H1 (cell line): Measurements from ENCODE around the gene BFSP2. TPM values are rescaled to one million over a fixed set of nuclear protein-coding genes. Genes with fewer than 3 reads are reported as not detected.

Experiments used
- CTCF ChIA-PET: fragments of 300-600 bp; sonication (Branson Sonifier 250); formaldehyde crosslinking; loops from one replicate; lab custom pipeline; 2021; ENCODE audit not compliant: partially characterized antibody; lab: Charles Lee
- POLR2A ChIA-PET: fragments of 300-600 bp; sonication (Branson Sonifier 250); formaldehyde crosslinking; loops from one replicate; lab custom pipeline; 2021; ENCODE audit warnings: inconsistent platforms; ENCODE audit not compliant: partially characterized antibody; lab: Charles Lee
- DNase-seq, 2 experiments: peaks; one replicate each; pipeline versions ENCODE4 v3.0.0 to v3.0.0-alpha.2; 2010 to 2022; ENCODE audit warnings: low spot score in 2 of 2, low read depth in 1 of 2, mixed read lengths in 1 of 2
- FAIRE-seq: peaks from 2 replicates; lab custom pipeline; 2011; peaks lifted over from hg19 to GRCh38; lab: Jason Lieb, UNC
- H2AFZ ChIP-seq: 2 replicates; pipeline ENCODE4 v1.8.1; 2012; ENCODE audit warnings: low read length, inconsistent platforms
- H2AK5ac ChIP-seq: 2 replicates; pipeline ENCODE4 v1.6.1; 2013; ENCODE audit warnings: low read depth, low read length
- H2BK120ac ChIP-seq: replicated peaks from 2 replicates; pipeline ENCODE3; 2013; ENCODE audit warnings: low read depth, low read length, inconsistent platforms
- H2BK12ac ChIP-seq: 2 replicates; pipeline ENCODE4 v1.6.1; 2013; ENCODE audit warnings: low read depth, low read length
- H2BK15ac ChIP-seq: 2 replicates; pipeline ENCODE4 v1.6.1; 2013; ENCODE audit warnings: low read length
- H2BK20ac ChIP-seq: 2 replicates; pipeline ENCODE4 v1.6.1; 2013; ENCODE audit warnings: low read length
- H2BK5ac ChIP-seq: 2 replicates; pipeline ENCODE4 v1.6.1; 2013; ENCODE audit warnings: low read depth, low read length
- H3K14ac ChIP-seq: 2 replicates; pipeline ENCODE4 v1.6.1; 2013; ENCODE audit warnings: inconsistent platforms; ENCODE audit not compliant: insufficient read length
- H3K18ac ChIP-seq: 2 replicates; pipeline ENCODE4 v1.6.1; 2013; ENCODE audit warnings: low read length; ENCODE audit errors: extremely low read depth
- H3K23ac ChIP-seq: 2 replicates; pipeline ENCODE4 v1.6.1; 2013; ENCODE audit warnings: inconsistent platforms; ENCODE audit not compliant: insufficient read length
- H3K23me2 ChIP-seq: 2 replicates; pipeline ENCODE4 v1.6.1; 2013; ENCODE audit warnings: low read depth, low read length
- H3K27ac ChIP-seq: 2 replicates; pipeline ENCODE4 v1.6.1; 2011; ENCODE audit warnings: low read depth, low read length, inconsistent platforms
- H3K27me3 ChIP-seq, 4 experiments: replicated peaks in 1 of 4; 1 replicate in 1 of 4; 2 replicates in 3 of 4; pipeline versions ENCODE4 v1.6.1 to v1.8.1; 2011 to 2013; ENCODE audit warnings: low read length in 3 of 4, mild to moderate bottlenecking in 3 of 4, inconsistent platforms in 2 of 4, mixed read lengths in 2 of 4, moderate library complexity in 1 of 4; ENCODE audit not compliant: control insufficient read depth in 3 of 4, insufficient read depth in 3 of 4; ENCODE audit errors: extremely low read depth in 1 of 4
- H3K36me3 ChIP-seq, 4 experiments: 2 replicates each; pipeline versions ENCODE4 v1.6.1 to v1.8.1; 2011 to 2013; ENCODE audit warnings: mild to moderate bottlenecking in 4 of 4, low read length in 3 of 4, moderate library complexity in 2 of 4, control low read depth in 1 of 4, inconsistent platforms in 1 of 4; ENCODE audit not compliant: insufficient read depth in 4 of 4, control insufficient read depth in 2 of 4
- H3K4ac ChIP-seq: replicated peaks from 2 replicates; pipeline ENCODE3; 2013; ENCODE audit warnings: low read length, low read depth, mixed read lengths, inconsistent platforms; ENCODE audit not compliant: insufficient read length
- H3K4me1 ChIP-seq, 4 experiments: replicated peaks in 1 of 4; 1 replicate in 1 of 4; 2 replicates in 3 of 4; pipeline versions ENCODE4 v1.6.1 to v1.8.1; 2011 to 2013; ENCODE audit warnings: low read length in 3 of 4, inconsistent platforms in 2 of 4, mixed read lengths in 1 of 4; ENCODE audit not compliant: insufficient read depth in 4 of 4, control insufficient read depth in 3 of 4
- H3K4me2 ChIP-seq, 2 experiments: 2 replicates each; pipeline versions ENCODE4 v1.6.1 to v1.8.1; 2011 to 2013; ENCODE audit warnings: low read depth in 2 of 2, low read length in 2 of 2, control low read depth in 1 of 2, inconsistent platforms in 1 of 2, mild to moderate bottlenecking in 1 of 2; ENCODE audit not compliant: insufficient read depth in 1 of 2
- H3K4me3 ChIP-seq, 4 experiments: fragments of 200-600, 300-600 bp in 1 of 4; sonication (generic), shearing (Covaris generic), sonication (Bioruptor Twin) in 1 of 4; 2 replicates each; pipeline versions ENCODE4 v1.5.1 to v1.8.1; 2011 to 2016; ENCODE audit warnings: low read length in 4 of 4, low read depth in 3 of 4, control low read depth in 2 of 4, inconsistent platforms in 2 of 4, mild to moderate bottlenecking in 2 of 4, mixed read lengths in 1 of 4, moderate library complexity in 1 of 4; ENCODE audit not compliant: insufficient read depth in 2 of 4; ENCODE audit errors: extremely low read depth in 1 of 4
- H3K56ac ChIP-seq: replicated peaks from 2 replicates; pipeline ENCODE3; 2013; ENCODE audit warnings: low read depth, mild to moderate bottlenecking, mixed read lengths, low read length, inconsistent platforms; ENCODE audit not compliant: insufficient read length
- H3K79me1 ChIP-seq: 2 replicates; pipeline ENCODE4 v1.6.1; 2013; ENCODE audit warnings: low read depth, low read length, control low read depth
- H3K79me2 ChIP-seq, 2 experiments: 2 replicates each; pipeline versions ENCODE4 v1.6.1 to v1.8.1; 2012 to 2013; ENCODE audit warnings: low read length in 2 of 2, mild to moderate bottlenecking in 2 of 2, inconsistent platforms in 1 of 2; ENCODE audit not compliant: insufficient read depth in 2 of 2, control insufficient read depth in 1 of 2
- H3K9ac ChIP-seq, 4 experiments: replicated peaks in 1 of 4; 1 replicate in 1 of 4; 2 replicates in 3 of 4; pipeline versions ENCODE4 v1.6.1 to v1.8.1; 2011 to 2013; ENCODE audit warnings: low read depth in 3 of 4, low read length in 3 of 4, control low read depth in 2 of 4, mild to moderate bottlenecking in 2 of 4, moderate library complexity in 2 of 4, inconsistent platforms in 1 of 4; ENCODE audit errors: extremely low read depth in 1 of 4
- H3K9me3 ChIP-seq, 2 experiments: 2 replicates each; pipeline versions ENCODE4 v1.6.1 to v1.8.1; 2012 to 2013; ENCODE audit warnings: mild to moderate bottlenecking in 2 of 2, moderate library complexity in 2 of 2, control low read depth in 1 of 2, inconsistent platforms in 1 of 2, low read depth in 1 of 2, low read length in 1 of 2, mixed read lengths in 1 of 2; ENCODE audit not compliant: insufficient read depth in 2 of 2
- H4K20me1 ChIP-seq, 2 experiments: replicated peaks in 1 of 2; 2 replicates each; pipeline versions ENCODE3 to v1.8.1; 2011 to 2013; ENCODE audit warnings: inconsistent platforms in 2 of 2, low read length in 2 of 2, mild to moderate bottlenecking in 1 of 2; ENCODE audit not compliant: insufficient read depth in 2 of 2, control insufficient read depth in 1 of 2
- H4K5ac ChIP-seq: 2 replicates; pipeline ENCODE4 v1.6.1; 2013; ENCODE audit warnings: low read length, low read depth, mixed read lengths, inconsistent platforms; ENCODE audit not compliant: insufficient read length
- H4K8ac ChIP-seq: 2 replicates; pipeline ENCODE4 v1.8.0; 2013; ENCODE audit warnings: mild to moderate bottlenecking, moderate library complexity, low read length, inconsistent platforms; ENCODE audit not compliant: insufficient read depth; ENCODE audit errors: extremely low read depth
- H4K91ac ChIP-seq: replicated peaks from 2 replicates; pipeline ENCODE3; 2013; ENCODE audit warnings: low read length, mixed read lengths, inconsistent platforms; ENCODE audit not compliant: insufficient read length
- CBX8 ChIP-seq: fragments of 300-800, 300-1000 bp; sonication (generic); IDR thresholded peaks from 2 replicates; pipeline ENCODE4 v1.7.1; 2016; ENCODE audit warnings: low read depth, low read length, borderline replicate concordance
- CHD2 ChIP-seq: IDR thresholded peaks from 2 replicates; pipeline ENCODE4 v1.6.1; 2012; ENCODE audit warnings: low read length, improper control_type of control experiment
- FOSL1 ChIP-seq: IDR thresholded peaks from 2 replicates; pipeline ENCODE4 v1.6.1; 2011; ENCODE audit warnings: mild to moderate bottlenecking, low read depth, low read length, moderate library complexity; ENCODE audit not compliant: insufficient read depth
- SP1 ChIP-seq: IDR thresholded peaks from 2 replicates; pipeline ENCODE4 v1.6.1; 2011; ENCODE audit warnings: low read depth, low read length
- WGBS, 2 experiments: shearing (Covaris generic) in 1 of 2; methylation state at CpG; one replicate each; pipeline versions ENCODE4 v1.1.6 to v1.1.7; 2013 to 2015; ENCODE audit warnings: low lambda C conversion rate in 2 of 2, mixed read lengths in 2 of 2, inconsistent platforms in 1 of 2, low coverage in 1 of 2, missing lambda C conversion rate in 1 of 2; ENCODE audit not compliant: insufficient replicate concordance in 2 of 2, insufficient coverage in 1 of 2, insufficient read length in 1 of 2; ENCODE audit errors: extremely low coverage in 1 of 2, missing lambda C conversion rate in 1 of 2; 5-methylcytosine and 5-hydroxymethylcytosine counted together
- polyA plus RNA-seq, 7 experiments: library from polyadenylated mRNA; depleted of rRNA in 3 of 7; stranded (reverse) in 5 of 7; unstranded in 2 of 7; fragments of >200 nt in 5 of 7; fragments of 200-250 nt in 2 of 7; gene quantifications; 1 replicate in 5 of 7; 2 replicates in 1 of 7; 4 replicates in 1 of 7; pipeline versions ENCODE4 v1.2.1 to v1.2.3, GENCODE V29; 2011 to 2013; ENCODE audit warnings: missing spikeins in 2 of 7, mixed read lengths in 2 of 7
- total RNA-seq: library from RNA; stranded (reverse); fragmentation: NEBNext Ultra II Directional; extraction: Animal tissue kit (Norgen Biotek cat#: 25700); gene quantifications from 2 replicates; pipeline ENCODE4 v1.2.1, GENCODE V29; 2021
- TF ChIP-seq, protein P1 (sequence below): IDR thresholded peaks from 2 replicates; pipeline ENCODE4 v1.6.1; 2011; ENCODE audit warnings: low read length, improper control_type of control experiment
- TF ChIP-seq, protein P2 (sequence below): IDR thresholded peaks from 2 replicates; pipeline ENCODE4 v1.6.1; 2012; ENCODE audit warnings: inconsistent platforms

The BFSP2 gene
- total and polyA plus RNA-seq, 2 of the 8 experiments (the other 6 are each of a cell fraction or from before 2014, with no cell fraction given): not detected

DNA sequence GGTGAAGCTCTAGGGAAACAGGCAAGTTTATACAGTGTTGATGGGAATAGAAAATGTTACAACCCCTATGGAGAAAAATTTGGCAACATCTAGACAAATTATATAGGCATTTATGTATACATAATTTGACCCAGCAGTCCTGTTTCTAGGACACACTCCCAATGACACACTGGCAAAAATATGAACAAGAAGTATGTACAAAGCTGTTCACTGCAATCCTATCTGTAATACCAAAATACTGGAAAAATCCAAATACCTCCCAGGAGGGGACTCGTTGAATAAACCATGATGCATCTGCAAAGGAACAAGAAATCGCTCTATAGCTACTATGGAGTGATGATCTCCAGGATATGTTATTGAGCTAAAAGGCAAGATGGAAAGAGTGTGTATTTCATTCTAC is 8.5 kb downstream of the BFSP2 start:
- FAIRE-seq (no peak), DNase-seq (no peak)
- H3K23ac ChIP-seq: no peak overlapping the region
- H3K18ac ChIP-seq: no peak overlapping the region
- H3K9me3 ChIP-seq: no peaks in the 10 kb centered on the region
- no peak overlapping the region for H3K14ac ChIP-seq
- H3K27me3 ChIP-seq: no peaks in the 10 kb centered on the region
- no peak overlapping the region for H3K56ac ChIP-seq
- no peak overlapping the region for H2BK12ac ChIP-seq
- no peaks in the 10 kb centered on the region for H3K23me2 ChIP-seq
- no peak overlapping the region for H2BK120ac ChIP-seq
- no peak overlapping the region for H4K5ac ChIP-seq
- H3K4me1 ChIP-seq: peaks cover 0 to 4% (median 0%) of the 10 kb centered on the region in 4 experiments; a peak in 2 of 7 replicates
- no peaks in the 10 kb centered on the region for H3K79me2 ChIP-seq
- no peak overlapping the region for H2AFZ ChIP-seq
- no peaks in the 10 kb centered on the region for H4K20me1 ChIP-seq
- no peak overlapping the region for H3K4ac ChIP-seq
- TF ChIP-seq SP1 (no peak), FOSL1 (no peak), CHD2 (no peak), CBX8 (no peak)
- TF ChIP-seq, protein P1, sequence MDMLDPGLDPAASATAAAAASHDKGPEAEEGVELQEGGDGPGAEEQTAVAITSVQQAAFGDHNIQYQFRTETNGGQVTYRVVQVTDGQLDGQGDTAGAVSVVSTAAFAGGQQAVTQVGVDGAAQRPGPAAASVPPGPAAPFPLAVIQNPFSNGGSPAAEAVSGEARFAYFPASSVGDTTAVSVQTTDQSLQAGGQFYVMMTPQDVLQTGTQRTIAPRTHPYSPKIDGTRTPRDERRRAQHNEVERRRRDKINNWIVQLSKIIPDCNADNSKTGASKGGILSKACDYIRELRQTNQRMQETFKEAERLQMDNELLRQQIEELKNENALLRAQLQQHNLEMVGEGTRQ: no peak
- TF ChIP-seq, protein P2, sequence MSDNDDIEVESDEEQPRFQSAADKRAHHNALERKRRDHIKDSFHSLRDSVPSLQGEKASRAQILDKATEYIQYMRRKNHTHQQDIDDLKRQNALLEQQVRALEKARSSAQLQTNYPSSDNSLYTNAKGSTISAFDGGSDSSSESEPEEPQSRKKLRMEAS: no peak
- no peak overlapping the region for H3K27ac ChIP-seq
- H2BK15ac ChIP-seq: no peak overlapping the region
- no peak overlapping the region for H3K4me2 ChIP-seq
- 90% methylated on average over 2 of the region's 2 CpGs; no CpG with 5 or more reads in 1 of the 2 experiments for WGBS, 2 experiments
- H3K4me3 ChIP-seq: no peak overlapping the region
- H3K9ac ChIP-seq: no peak overlapping the region
- ChIA-PET POLR2A (no interaction called here), CTCF (interaction anchor here (1.2 to 3.0 kb wide), 4 partner anchors 13 to 681 kb away, joined by 3 to 20 read pairs (median 5); no protein-coding TSS in a partner anchor)
- no peak overlapping the region for H2BK5ac ChIP-seq
- no peak overlapping the region for H4K8ac ChIP-seq
- H3K36me3 ChIP-seq: no peaks in the 10 kb centered on the region
- H2BK20ac ChIP-seq: no peak overlapping the region
- no peaks in the 10 kb centered on the region for H3K79me1 ChIP-seq
- H4K91ac ChIP-seq: no peak overlapping the region
- no peak overlapping the region for H2AK5ac ChIP-seq
